AG10803 (cell line): ENCODE data around the gene KIF19.

Source experiments
- DNase-seq: peaks from one replicate; pipeline ENCODE4 v3.0.0; 2010; ENCODE audit warnings: low read depth
- H3K4me3 ChIP-seq: 2 replicates; pipeline ENCODE4 v1.5.1; 2011; ENCODE audit warnings: mild to moderate bottlenecking, low read length, control low read depth
- CTCF ChIP-seq: conservative IDR thresholded peaks from 2 replicates; pipeline ENCODE4 v1.5.1; 2011; ENCODE audit warnings: mild to moderate bottlenecking, low read length, control low read depth, inconsistent platforms

KIF19 gene

GRCh38 chr17:74340470-74341023, 14.5 kb downstream of the KIF19 start:
- TF ChIP-seq CTCF = no peak
- H3K4me3 ChIP-seq = no peak overlapping the region
- no peak for DNase-seq

GRCh38 chr17:74342224-74342623, 16.2 kb downstream of the KIF19 start:
- DNase-seq = no peak
- H3K4me3 ChIP-seq = no peak overlapping the region
- no peak for TF ChIP-seq CTCF

GRCh38 chr17:74343121-74343520, 17.1 kb downstream of the KIF19 start:
- no peak for TF ChIP-seq CTCF
- DNase-seq = no peak
- no peak overlapping the region for H3K4me3 ChIP-seq

GRCh38 chr17:74343526-74344284, 17.7 kb downstream of the KIF19 start:
- no peak for DNase-seq
- H3K4me3 ChIP-seq = no peak overlapping the region

DNA sequence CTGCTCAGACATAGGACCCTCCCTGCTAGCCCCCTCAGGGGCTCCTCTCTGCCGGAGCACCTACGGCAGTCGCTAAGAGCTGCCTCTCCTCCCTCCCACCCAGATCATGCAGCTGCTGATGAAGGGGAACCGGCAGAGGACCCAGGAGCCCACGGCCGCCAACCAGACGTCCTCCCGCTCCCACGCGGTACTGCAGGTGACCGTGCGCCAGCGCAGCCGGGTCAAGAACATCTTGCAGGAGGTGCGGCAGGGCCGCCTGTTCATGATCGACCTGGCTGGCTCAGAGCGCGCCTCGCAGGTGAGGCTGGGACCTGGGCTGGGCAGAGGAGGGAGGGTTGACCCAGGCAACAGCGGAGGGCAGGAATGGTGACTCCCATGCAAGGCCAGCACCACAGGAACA, 18.6 kb downstream of the KIF19 start:
- no peak overlapping the region for H3K4me3 ChIP-seq
- no peak for DNase-seq
- TF ChIP-seq CTCF = no peak

More at GRCh38 chr17:74343526-74344284, 17.7 kb downstream of the KIF19 start:
- TF ChIP-seq CTCF = no peak

- DNase-seq = no peak
- H3K4me3 ChIP-seq = no peak overlapping the region
- no peak for TF ChIP-seq CTCF
Observed at GRCh38 chr17:74345433-74346241, 19.6 kb downstream of the KIF19 start.
